Suprapubic skin (tissue), 4 donors: ENCODE results near the gene SLC66A2.

Experiments used
- EP300 ChIP-seq: sonication (generic); formaldehyde crosslinking; IDR thresholded peaks from one replicate; pipeline ENCODE4 v1.6.1; 2017; ENCODE audit warnings: antibody characterized with exemption
- POLR2A ChIP-seq, 2 donors: fragments of 450-650 bp; IDR thresholded peaks; one replicate each; pipeline ENCODE4 v1.6.1; 2017; ENCODE audit warnings: antibody characterized with exemption in 2 of 2, mild to moderate bottlenecking in 2 of 2, moderate library complexity in 2 of 2
- POLR2AphosphoS5 ChIP-seq, 3 donors: sonication (generic); formaldehyde crosslinking; IDR thresholded peaks; one replicate each; pipeline ENCODE4 v1.6.1; 2017; ENCODE audit warnings: antibody characterized with exemption in 3 of 3
- TF ChIP-seq, protein P1 (sequence below), 2 donors: fragments of 200-600 bp in 1 of 2; fragments of 450-650 bp in 1 of 2; sonication (generic) in 1 of 2; IDR thresholded peaks; one replicate each; pipeline ENCODE4 v1.5.1; 2016 to 2019; ENCODE audit warnings: antibody characterized with exemption in 2 of 2, mild to moderate bottlenecking in 1 of 2, moderate library complexity in 1 of 2

DNA sequence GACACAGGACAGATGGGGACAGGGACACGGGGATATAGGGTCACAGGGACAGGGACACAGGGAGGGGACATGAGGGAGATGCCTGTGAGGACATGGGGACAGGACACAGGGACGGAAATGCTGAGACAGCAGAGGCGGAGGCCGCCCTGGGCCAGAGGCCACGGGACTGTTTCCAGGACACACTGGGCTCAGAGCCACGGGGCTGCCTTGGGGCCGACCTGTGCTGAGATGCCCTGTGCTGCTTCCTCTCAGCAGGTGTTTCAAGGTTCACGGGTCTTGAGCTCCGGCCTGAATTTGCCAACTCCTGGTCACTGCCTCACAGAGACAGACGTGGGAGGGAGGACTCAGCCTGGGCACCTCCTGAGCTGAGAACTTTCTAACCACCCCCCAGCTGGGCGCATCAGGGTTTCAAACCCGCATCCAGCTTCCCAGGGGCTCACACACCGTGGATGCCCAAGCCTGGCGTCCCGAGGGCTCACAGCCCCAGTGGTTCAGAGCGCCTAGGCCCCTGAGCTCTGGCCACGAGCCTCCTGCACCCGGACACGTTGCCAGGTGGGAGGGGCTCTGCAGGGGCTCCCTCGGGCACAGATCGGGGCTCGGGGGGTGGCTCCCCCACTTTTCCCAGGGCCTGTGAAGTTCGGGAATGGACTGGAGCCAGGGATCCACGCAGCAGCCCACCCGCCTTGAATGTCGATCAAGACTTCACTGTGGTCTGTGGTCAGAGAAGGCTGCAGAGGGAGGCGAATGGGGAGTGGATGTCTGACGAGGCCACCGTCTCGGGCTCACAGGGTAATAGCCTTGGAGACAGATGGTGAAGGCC is 64.1 kb downstream of the SLC66A2 start:
- TF ChIP-seq POLR2A (IDR thresholded peaks at IDR 0.05) (no peak), POLR2AphosphoS5 (IDR thresholded peaks at IDR 0.05) (no peak), EP300 (no peak)
- TF ChIP-seq, protein P1, sequence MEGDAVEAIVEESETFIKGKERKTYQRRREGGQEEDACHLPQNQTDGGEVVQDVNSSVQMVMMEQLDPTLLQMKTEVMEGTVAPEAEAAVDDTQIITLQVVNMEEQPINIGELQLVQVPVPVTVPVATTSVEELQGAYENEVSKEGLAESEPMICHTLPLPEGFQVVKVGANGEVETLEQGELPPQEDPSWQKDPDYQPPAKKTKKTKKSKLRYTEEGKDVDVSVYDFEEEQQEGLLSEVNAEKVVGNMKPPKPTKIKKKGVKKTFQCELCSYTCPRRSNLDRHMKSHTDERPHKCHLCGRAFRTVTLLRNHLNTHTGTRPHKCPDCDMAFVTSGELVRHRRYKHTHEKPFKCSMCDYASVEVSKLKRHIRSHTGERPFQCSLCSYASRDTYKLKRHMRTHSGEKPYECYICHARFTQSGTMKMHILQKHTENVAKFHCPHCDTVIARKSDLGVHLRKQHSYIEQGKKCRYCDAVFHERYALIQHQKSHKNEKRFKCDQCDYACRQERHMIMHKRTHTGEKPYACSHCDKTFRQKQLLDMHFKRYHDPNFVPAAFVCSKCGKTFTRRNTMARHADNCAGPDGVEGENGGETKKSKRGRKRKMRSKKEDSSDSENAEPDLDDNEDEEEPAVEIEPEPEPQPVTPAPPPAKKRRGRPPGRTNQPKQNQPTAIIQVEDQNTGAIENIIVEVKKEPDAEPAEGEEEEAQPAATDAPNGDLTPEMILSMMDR (IDR thresholded peaks at IDR 0.05) = no peak
